Measurements from ENCODE around the gene RGMA. TPM values are rescaled to one million over a fixed set of nuclear protein-coding genes. Genes with fewer than 3 reads are reported as not detected.

The RGMA gene
- total and polyA plus RNA-seq, 2 donors from 2014 or later, result 4.4 to 4.7 TPM

DNA sequence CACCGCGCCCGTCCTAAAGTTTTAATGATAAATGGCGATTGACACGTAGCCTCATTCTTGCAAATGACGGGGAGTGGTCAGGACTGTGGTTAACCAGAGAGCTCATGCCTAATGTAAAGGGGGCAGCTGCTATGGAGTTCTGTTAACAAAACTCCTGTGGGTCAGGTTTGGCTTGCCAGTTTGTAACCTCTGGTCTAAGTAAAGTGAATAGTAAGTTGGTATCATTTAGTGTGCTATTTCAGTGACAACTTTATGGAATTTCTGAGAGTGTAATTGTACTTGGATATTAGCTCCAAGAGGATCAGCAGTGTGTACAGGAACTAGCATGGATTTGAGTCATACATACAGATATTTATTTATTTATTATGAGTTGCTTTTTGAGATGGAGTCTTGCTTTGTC, 87.9 kb downstream of the RGMA start:
- DNase-seq (no peak), FAIRE-seq (no peak)
- Histone ChIP-seq H3K9ac (ENCODE audit: low read length in 3 of 3) (no peak overlapping the region), H3K9me3 (ENCODE audit: control insufficient read depth in 2 of 3, insufficient read depth in 1 of 3, low read length in 3 of 3) (no peaks in the 10 kb centered on the region), H3K36me3 (ENCODE audit: control insufficient read depth in 2 of 3, insufficient read depth in 3 of 3, low read length in 3 of 3) (peaks cover 16 to 74% (median 58%) of the 10 kb centered on the region in 3 donors), H3K27ac (ENCODE audit: low read depth in 2 of 2, low read length in 2 of 2) (no peak overlapping the region), H3K4me3 (ENCODE audit: low read length in 3 of 3) (no peak overlapping the region), H3K27me3 (ENCODE audit: control insufficient read depth, insufficient read depth, low read length) (no peaks in the 10 kb centered on the region), H3K4me1 (ENCODE audit: control insufficient read depth in 2 of 3, insufficient read depth in 2 of 3, low read depth in 1 of 3, low read length in 3 of 3) (no peaks in the 10 kb centered on the region)
- intact Hi-C loops (cut with DNase I), result no loop called here
- TF ChIP-seq, protein P1, sequence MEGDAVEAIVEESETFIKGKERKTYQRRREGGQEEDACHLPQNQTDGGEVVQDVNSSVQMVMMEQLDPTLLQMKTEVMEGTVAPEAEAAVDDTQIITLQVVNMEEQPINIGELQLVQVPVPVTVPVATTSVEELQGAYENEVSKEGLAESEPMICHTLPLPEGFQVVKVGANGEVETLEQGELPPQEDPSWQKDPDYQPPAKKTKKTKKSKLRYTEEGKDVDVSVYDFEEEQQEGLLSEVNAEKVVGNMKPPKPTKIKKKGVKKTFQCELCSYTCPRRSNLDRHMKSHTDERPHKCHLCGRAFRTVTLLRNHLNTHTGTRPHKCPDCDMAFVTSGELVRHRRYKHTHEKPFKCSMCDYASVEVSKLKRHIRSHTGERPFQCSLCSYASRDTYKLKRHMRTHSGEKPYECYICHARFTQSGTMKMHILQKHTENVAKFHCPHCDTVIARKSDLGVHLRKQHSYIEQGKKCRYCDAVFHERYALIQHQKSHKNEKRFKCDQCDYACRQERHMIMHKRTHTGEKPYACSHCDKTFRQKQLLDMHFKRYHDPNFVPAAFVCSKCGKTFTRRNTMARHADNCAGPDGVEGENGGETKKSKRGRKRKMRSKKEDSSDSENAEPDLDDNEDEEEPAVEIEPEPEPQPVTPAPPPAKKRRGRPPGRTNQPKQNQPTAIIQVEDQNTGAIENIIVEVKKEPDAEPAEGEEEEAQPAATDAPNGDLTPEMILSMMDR (IDR thresholded peaks at IDR 0.05; ENCODE audit: borderline replicate concordance, extremely low read depth, insufficient read depth), result no peak

DNA sequence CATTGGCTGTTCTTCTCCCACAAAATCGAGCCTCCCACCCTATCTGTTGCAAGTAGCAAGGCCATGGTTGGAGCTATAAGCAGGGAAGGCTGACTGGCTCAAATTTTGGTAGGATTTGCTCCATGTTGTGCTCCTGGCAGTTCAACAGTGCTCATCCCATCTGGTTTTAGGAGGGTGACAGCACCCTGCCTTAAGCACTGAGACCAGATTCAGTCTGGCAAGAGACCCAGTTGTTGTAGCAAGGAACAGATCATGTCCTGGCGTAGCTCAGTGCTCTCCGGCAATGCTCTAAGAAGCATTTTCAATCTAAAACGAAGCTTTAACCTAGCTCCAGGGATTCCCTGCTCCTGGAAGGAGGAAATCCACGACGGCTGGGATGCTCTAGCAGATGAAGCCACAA, 91.2 kb downstream of the RGMA start:
- Histone ChIP-seq H3K4me1 (ENCODE audit: control insufficient read depth in 2 of 3, insufficient read depth in 2 of 3, low read depth in 1 of 3, low read length in 3 of 3) (no peaks in the 10 kb centered on the region), H3K9me3 (ENCODE audit: control insufficient read depth in 2 of 3, insufficient read depth in 1 of 3, low read length in 3 of 3) (no peaks in the 10 kb centered on the region), H3K9ac (ENCODE audit: low read length in 3 of 3) (no peak overlapping the region), H3K4me3 (ENCODE audit: low read length in 3 of 3) (no peak overlapping the region), H3K27me3 (ENCODE audit: control insufficient read depth, insufficient read depth, low read length) (no peaks in the 10 kb centered on the region), H3K36me3 (ENCODE audit: control insufficient read depth in 2 of 3, insufficient read depth in 3 of 3, low read length in 3 of 3) (peaks cover 24 to 74% (median 48%) of the 10 kb centered on the region in 3 donors), H3K27ac (ENCODE audit: low read depth in 2 of 2, low read length in 2 of 2) (no peak overlapping the region)
- TF ChIP-seq, protein P1 (IDR thresholded peaks at IDR 0.05; ENCODE audit: borderline replicate concordance, extremely low read depth, insufficient read depth), result no peak
- intact Hi-C loops (cut with DNase I), result no loop called here
- DNase-seq, result no peak
- FAIRE-seq, result no peak

DNA sequence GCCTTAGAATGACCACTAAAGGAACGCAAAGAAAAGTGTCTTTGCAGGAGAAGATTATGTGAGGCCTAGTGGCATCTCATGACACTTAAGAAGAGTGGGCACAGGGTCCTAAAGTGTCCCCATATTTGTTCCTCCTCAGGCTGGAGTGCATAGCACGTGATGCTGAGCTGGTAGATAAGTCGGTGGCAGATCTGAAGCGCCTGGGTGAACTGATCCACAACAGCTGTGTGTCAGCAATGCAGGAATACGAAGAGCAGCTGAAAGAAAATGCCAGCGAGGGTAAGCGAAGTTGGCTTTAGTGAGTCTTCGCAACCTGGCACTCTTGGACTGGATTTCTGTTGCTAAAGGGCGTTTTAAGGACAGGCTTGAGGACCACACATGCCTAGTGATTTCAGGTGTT, 96.3 kb downstream of the RGMA start:
- H3K4me1 ChIP-seq (ENCODE audit: control insufficient read depth in 2 of 3, insufficient read depth in 2 of 3, low read depth in 1 of 3, low read length in 3 of 3), result peaks cover 0 to 4% (median 2%) of the 10 kb centered on the region in 3 donors
- no peaks in the 10 kb centered on the region for H3K9me3 ChIP-seq (ENCODE audit: control insufficient read depth in 2 of 3, insufficient read depth in 1 of 3, low read length in 3 of 3)
- DNase-seq (peak in 1 of 5 donors; percentile 16), FAIRE-seq (no peak)
- no peak overlapping the region for H3K4me3 ChIP-seq (ENCODE audit: low read length in 3 of 3)
- H3K36me3 ChIP-seq (ENCODE audit: control insufficient read depth in 2 of 3, insufficient read depth in 3 of 3, low read length in 3 of 3), result peaks cover 21 to 73% (median 29%) of the 10 kb centered on the region in 3 donors
- no peak overlapping the region for H3K27ac ChIP-seq (ENCODE audit: low read depth in 2 of 2, low read length in 2 of 2)
- H3K9ac ChIP-seq (ENCODE audit: low read length in 3 of 3), result no peak overlapping the region
- no peaks in the 10 kb centered on the region for H3K27me3 ChIP-seq (ENCODE audit: control insufficient read depth, insufficient read depth, low read length)
- TF ChIP-seq, protein P1 (IDR thresholded peaks at IDR 0.05; ENCODE audit: borderline replicate concordance, extremely low read depth, insufficient read depth), result no peak
- intact Hi-C loops (cut with DNase I), result no loop called here

- TF ChIP-seq, protein P1 (IDR thresholded peaks at IDR 0.05; ENCODE audit: borderline replicate concordance, extremely low read depth, insufficient read depth), result no peak
- Histone ChIP-seq H3K27ac (ENCODE audit: low read depth in 2 of 2, low read length in 2 of 2) (no peak overlapping the region), H3K9ac (ENCODE audit: low read length in 3 of 3) (no peak overlapping the region), H3K27me3 (ENCODE audit: control insufficient read depth, insufficient read depth, low read length) (no peaks in the 10 kb centered on the region), H3K36me3 (ENCODE audit: control insufficient read depth in 2 of 3, insufficient read depth in 3 of 3, low read length in 3 of 3) (peaks cover 31 to 68% (median 32%) of the 10 kb centered on the region in 3 donors), H3K4me1 (ENCODE audit: control insufficient read depth in 2 of 3, insufficient read depth in 2 of 3, low read depth in 1 of 3, low read length in 3 of 3) (peaks cover 0 to 4% (median 2%) of the 10 kb centered on the region in 3 donors), H3K4me3 (ENCODE audit: low read length in 3 of 3) (no peak overlapping the region), H3K9me3 (ENCODE audit: control insufficient read depth in 2 of 3, insufficient read depth in 1 of 3, low read length in 3 of 3) (no peaks in the 10 kb centered on the region)
- intact Hi-C loops (cut with DNase I), result no loop called here
- DNase-seq (peak in 1 of 5 donors; percentile 18), FAIRE-seq (no peak)
Measured at GRCh38 chr15:92990031-92990430, 99.0 kb downstream of the RGMA start.
